ENCODE measurements around the gene AKR1A1.

Gene AKR1A1

GRCh38 chr1:45607404-45608074, 56.9 kb downstream of the AKR1A1 start:
- ChIA-PET CTCF (interaction anchor here (1.5 kb wide), 1 partner anchor 10 kb away, joined by 7 read pairs; no protein-coding TSS in a partner anchor), POLR2A (no interaction called here)
- no peak for TF ChIP-seq CTCF (IDR thresholded peaks at IDR 0.05; ENCODE audit: control extremely low read depth, extremely low read depth, low read depth, missing control alignments)
- no peak for DNase-seq (ENCODE audit: extremely low spot score)

GRCh38 chr1:45608175-45609156, 57.8 kb downstream of the AKR1A1 start:
- ChIA-PET POLR2A (interaction anchor here (0.7 kb wide), 1 partner anchor 25 kb away, joined by 3 read pairs; no protein-coding TSS in a partner anchor), CTCF (interaction anchor here (1.5 kb wide), 1 partner anchor 11 kb away, joined by 7 read pairs; no protein-coding TSS in a partner anchor)
- DNase-seq (ENCODE audit: extremely low spot score), result no peak
- TF ChIP-seq CTCF (IDR thresholded peaks at IDR 0.05; ENCODE audit: control extremely low read depth, extremely low read depth, low read depth, missing control alignments), result no peak

GRCh38 chr1:45610589-45611226, 60.1 kb downstream of the AKR1A1 start:
- TF ChIP-seq CTCF (IDR thresholded peaks at IDR 0.05; ENCODE audit: control extremely low read depth, extremely low read depth, low read depth, missing control alignments), result no peak
- ChIA-PET POLR2A (interaction anchor here (0.6 to 0.7 kb wide), 2 partner anchors 20 to 89 kb away, joined by 3 to 9 read pairs; partner anchors contain the start of gene PRDX1), CTCF (no interaction called here)
- DNase-seq (ENCODE audit: extremely low spot score), result no peak

- ChIA-PET POLR2A (interaction anchor here (0.6 kb wide), 2 partner anchors 31 to 642 kb away, joined by 3 to 4 read pairs; no protein-coding TSS in a partner anchor), CTCF (interaction anchor here (1.4 to 2.9 kb wide), 3 partner anchors 9 to 16 kb away, joined by 4 to 8 read pairs (median 5); no protein-coding TSS in a partner anchor)
- no peak for DNase-seq (ENCODE audit: extremely low spot score)
- TF ChIP-seq CTCF (IDR thresholded peaks at IDR 0.05; ENCODE audit: control extremely low read depth, extremely low read depth, low read depth, missing control alignments), result no peak
Measured at GRCh38 chr1:45612941-45613579, 62.4 kb downstream of the AKR1A1 start.

GRCh38 chr1:45615885-45616284, 65.3 kb downstream of the AKR1A1 start:
- CTCF ChIA-PET, result no interaction called here
- POLR2A ChIA-PET, result no interaction called here
- no peak for TF ChIP-seq CTCF (IDR thresholded peaks at IDR 0.05; ENCODE audit: control extremely low read depth, extremely low read depth, low read depth, missing control alignments)
- no peak for DNase-seq (ENCODE audit: extremely low spot score)
